HepG2 (cell line): ENCODE data around the gene SORL1-AS1.

Experiments
- DR1 ChIP-seq: sonication (generic); formaldehyde crosslinking; IDR thresholded peaks from 2 replicates; pipeline ENCODE4 v1.8.0; 2021; ENCODE audit warnings: mild to moderate bottlenecking, missing genetic modification reagents, inconsistent platforms
- FIP1L1 ChIP-seq: fragments of 200-400 bp; formaldehyde crosslinking; IDR thresholded peaks from 2 replicates; pipeline ENCODE4 v1.6.1; 2018; ENCODE audit warnings: low read depth, mild to moderate bottlenecking, low read length, moderate library complexity, borderline replicate concordance; ENCODE audit not compliant: insufficient read depth
- GMEB2 ChIP-seq: IDR thresholded peaks from 2 replicates; pipeline ENCODE4 v1.6.1; 2016; ENCODE audit warnings: missing biosample characterization, missing genetic modification reagents, low read depth
- HCFC1 ChIP-seq: fragments of 150-350 bp; IDR thresholded peaks from 2 replicates; pipeline ENCODE4 v1.6.1; 2014; ENCODE audit warnings: low read depth, low read length
- HOXA7 ChIP-seq: sonication (generic); formaldehyde crosslinking; IDR thresholded peaks from 2 replicates; pipeline ENCODE4 v1.8.1; 2022; ENCODE audit warnings: mild to moderate bottlenecking, missing genetic modification reagents, moderate library complexity
- MAZ ChIP-seq, 2 experiments: sonication (generic) in 1 of 2; formaldehyde crosslinking in 1 of 2; IDR thresholded peaks; 2 replicates each; pipeline versions ENCODE4 v1.5.0 to v1.6.1; 2012 to 2020; ENCODE audit warnings: low read depth in 2 of 2, mild to moderate bottlenecking in 2 of 2, borderline replicate concordance in 1 of 2, improper control_type of control experiment in 1 of 2, low read length in 1 of 2, missing genetic modification reagents in 1 of 2, moderate library complexity in 1 of 2
- NCOR1 ChIP-seq: fragments of 200-600 bp; sonication (generic); IDR thresholded peaks from 2 replicates; pipeline ENCODE4 v1.7.0; 2017; ENCODE audit warnings: antibody characterized with exemption, low read length, borderline replicate concordance
- SMARCE1 ChIP-seq: fragments of 450-650 bp; IDR thresholded peaks from 2 replicates; pipeline ENCODE4 v1.6.1; 2017; ENCODE audit warnings: borderline replicate concordance
- SP1 ChIP-seq, 2 experiments: fragments of 450-650 bp in 1 of 2; sonication (generic) in 1 of 2; formaldehyde crosslinking in 1 of 2; IDR thresholded peaks; 2 replicates each; pipeline versions ENCODE4 v1.4.0 to v1.6.1; 2016 to 2020; ENCODE audit warnings: missing genetic modification reagents in 1 of 2
- THYN1 ChIP-seq: sonication (generic); formaldehyde crosslinking; IDR thresholded peaks from 2 replicates; pipeline ENCODE4 v1.8.1; 2023; ENCODE audit warnings: low read depth, mild to moderate bottlenecking, moderate library complexity, missing genetic modification reagents, borderline replicate concordance
- ZBTB7B ChIP-seq: sonication (generic); formaldehyde crosslinking; IDR thresholded peaks from 2 replicates; pipeline ENCODE4 v1.4.0; 2020; ENCODE audit warnings: missing genetic modification reagents
- ZFAT ChIP-seq: sonication (generic); formaldehyde crosslinking; conservative IDR thresholded peaks from 2 replicates; pipeline ENCODE4 v1.8.1; 2023; ENCODE audit warnings: missing genetic modification reagents, inconsistent platforms
- ZFP36 ChIP-seq: fragments of 150-350 bp; IDR thresholded peaks from 2 replicates; pipeline ENCODE4 v1.6.1; 2018; ENCODE audit warnings: borderline replicate concordance, low read length, low read depth; ENCODE audit not compliant: partially characterized antibody
- ZMAT3 ChIP-seq: sonication (generic); formaldehyde crosslinking; conservative IDR thresholded peaks from 2 replicates; pipeline ENCODE4 v1.7.0; 2021; ENCODE audit warnings: missing genetic modification reagents
- ZNF558 ChIP-seq: sonication (generic); formaldehyde crosslinking; IDR thresholded peaks from 2 replicates; pipeline ENCODE4 v1.9.0; 2022; ENCODE audit warnings: mild to moderate bottlenecking, missing genetic modification reagents, borderline replicate concordance
- ZNF598 ChIP-seq: sonication (generic); formaldehyde crosslinking; IDR thresholded peaks from 2 replicates; pipeline ENCODE4 v1.5.1; 2020; ENCODE audit warnings: mild to moderate bottlenecking, missing genetic modification reagents, borderline replicate concordance
- ZNF674 ChIP-seq: sonication (generic); formaldehyde crosslinking; IDR thresholded peaks from 2 replicates; pipeline ENCODE4 v1.5.0; 2020; ENCODE audit warnings: low read depth, mild to moderate bottlenecking, missing genetic modification reagents
- ZNF761 ChIP-seq: sonication (generic); formaldehyde crosslinking; conservative IDR thresholded peaks from 2 replicates; pipeline ENCODE4 v1.4.0; 2020; ENCODE audit warnings: mild to moderate bottlenecking, missing genetic modification reagents
- TF ChIP-seq, protein P1 (sequence below): sonication (generic); formaldehyde crosslinking; IDR thresholded peaks from 2 replicates; pipeline ENCODE4 v1.8.0; 2022; ENCODE audit warnings: missing genetic modification reagents, mild to moderate bottlenecking, moderate library complexity, borderline replicate concordance
- TF ChIP-seq, protein P2 (sequence below): sonication (generic); formaldehyde crosslinking; IDR thresholded peaks from 2 replicates; pipeline ENCODE4 v1.4.0; 2020; ENCODE audit warnings: missing genetic modification reagents, mild to moderate bottlenecking, borderline replicate concordance

Gene SORL1-AS1

GRCh38 chr11:121459413-121460017 lies 6.7 kb upstream of the SORL1-AS1 start (continued):
- TF ChIP-seq FIP1L1, result no peak
- TF ChIP-seq ZNF674 (CRISPR knock-in tag), result no peak
- TF ChIP-seq THYN1, result 0 out of 2 replicates have a peak, but pooled peaks have one; percentile 81
- peak; percentile 64; the same call in 1 of the 2 replicates for TF ChIP-seq ZNF761 (CRISPR knock-in tag)
- TF ChIP-seq, protein P1, sequence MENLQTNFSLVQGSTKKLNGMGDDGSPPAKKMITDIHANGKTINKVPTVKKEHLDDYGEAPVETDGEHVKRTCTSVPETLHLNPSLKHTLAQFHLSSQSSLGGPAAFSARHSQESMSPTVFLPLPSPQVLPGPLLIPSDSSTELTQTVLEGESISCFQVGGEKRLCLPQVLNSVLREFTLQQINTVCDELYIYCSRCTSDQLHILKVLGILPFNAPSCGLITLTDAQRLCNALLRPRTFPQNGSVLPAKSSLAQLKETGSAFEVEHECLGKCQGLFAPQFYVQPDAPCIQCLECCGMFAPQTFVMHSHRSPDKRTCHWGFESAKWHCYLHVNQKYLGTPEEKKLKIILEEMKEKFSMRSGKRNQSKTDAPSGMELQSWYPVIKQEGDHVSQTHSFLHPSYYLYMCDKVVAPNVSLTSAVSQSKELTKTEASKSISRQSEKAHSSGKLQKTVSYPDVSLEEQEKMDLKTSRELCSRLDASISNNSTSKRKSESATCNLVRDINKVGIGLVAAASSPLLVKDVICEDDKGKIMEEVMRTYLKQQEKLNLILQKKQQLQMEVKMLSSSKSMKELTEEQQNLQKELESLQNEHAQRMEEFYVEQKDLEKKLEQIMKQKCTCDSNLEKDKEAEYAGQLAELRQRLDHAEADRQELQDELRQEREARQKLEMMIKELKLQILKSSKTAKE (CRISPR knock-in tag), result peak; percentile 99
- TF ChIP-seq DR1 (CRISPR knock-in tag), result no peak
- TF ChIP-seq, protein P2, sequence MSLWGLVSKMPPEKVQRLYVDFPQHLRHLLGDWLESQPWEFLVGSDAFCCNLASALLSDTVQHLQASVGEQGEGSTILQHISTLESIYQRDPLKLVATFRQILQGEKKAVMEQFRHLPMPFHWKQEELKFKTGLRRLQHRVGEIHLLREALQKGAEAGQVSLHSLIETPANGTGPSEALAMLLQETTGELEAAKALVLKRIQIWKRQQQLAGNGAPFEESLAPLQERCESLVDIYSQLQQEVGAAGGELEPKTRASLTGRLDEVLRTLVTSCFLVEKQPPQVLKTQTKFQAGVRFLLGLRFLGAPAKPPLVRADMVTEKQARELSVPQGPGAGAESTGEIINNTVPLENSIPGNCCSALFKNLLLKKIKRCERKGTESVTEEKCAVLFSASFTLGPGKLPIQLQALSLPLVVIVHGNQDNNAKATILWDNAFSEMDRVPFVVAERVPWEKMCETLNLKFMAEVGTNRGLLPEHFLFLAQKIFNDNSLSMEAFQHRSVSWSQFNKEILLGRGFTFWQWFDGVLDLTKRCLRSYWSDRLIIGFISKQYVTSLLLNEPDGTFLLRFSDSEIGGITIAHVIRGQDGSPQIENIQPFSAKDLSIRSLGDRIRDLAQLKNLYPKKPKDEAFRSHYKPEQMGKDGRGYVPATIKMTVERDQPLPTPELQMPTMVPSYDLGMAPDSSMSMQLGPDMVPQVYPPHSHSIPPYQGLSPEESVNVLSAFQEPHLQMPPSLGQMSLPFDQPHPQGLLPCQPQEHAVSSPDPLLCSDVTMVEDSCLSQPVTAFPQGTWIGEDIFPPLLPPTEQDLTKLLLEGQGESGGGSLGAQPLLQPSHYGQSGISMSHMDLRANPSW, result peak; percentile 81; the same call in 1 of the 2 replicates
- no peak for TF ChIP-seq MAZ (IDR thresholded peaks at IDR 0.05; ENCODE audit: borderline replicate concordance, low read depth, low read length)
- TF ChIP-seq MAZ (CRISPR knock-in tag; IDR thresholded peaks at IDR 0.05; ENCODE audit: low read depth), result peak; percentile 71
- TF ChIP-seq ZMAT3, result peak; percentile 59; the same call in 1 of the 2 replicates
- no peak for TF ChIP-seq ZNF558 (CRISPR knock-in tag)
- TF ChIP-seq HOXA7 (CRISPR knock-in tag), result no peak
- TF ChIP-seq GMEB2, result 0 out of 2 replicates have a peak, but pooled peaks have one; percentile 41
- peak; percentile 63; the same call in 1 of the 2 replicates for TF ChIP-seq NCOR1
- no peak; the same call in 1 of the 2 replicates for TF ChIP-seq ZNF598 (CRISPR knock-in tag)
- TF ChIP-seq ZFAT, result no peak
- peak; percentile 98 for TF ChIP-seq ZBTB7B (CRISPR knock-in tag)
- no peak for TF ChIP-seq ZFP36
- TF ChIP-seq HCFC1, result no peak
- no peak for TF ChIP-seq SMARCE1
- no peak for TF ChIP-seq SP1 (IDR thresholded peaks at IDR 0.05)
- no peak for TF ChIP-seq SP1 (CRISPR knock-in tag; IDR thresholded peaks at IDR 0.05)
